ENCODE results near the gene MSTO1. TPM values are rescaled to one million over a fixed set of nuclear protein-coding genes. Genes with fewer than 3 reads are reported as not detected.
"Not testable (repeated sequence)": the region's sequence is repeated elsewhere in the genome, so short reads cannot be mapped to it uniquely, and the experiment has no call there.

Gene MSTO1
- total and polyA plus RNA-seq, 2 donors, result 12.8 to 26.0 TPM

GRCh38 chr1:155651861-155652661 is 42.0 kb downstream of the MSTO1 start:
- no peak for DNase-seq (ENCODE audit: low read depth in 6 of 9, low spot score in 9 of 9)
- Histone ChIP-seq H3K27me3 (ENCODE audit: control insufficient read depth in 2 of 2, insufficient read depth in 1 of 2, low read length in 1 of 2) (no peaks in the 10 kb centered on the region), H3K9me3 (ENCODE audit: control insufficient read depth in 2 of 2, insufficient read depth in 1 of 2, low read length in 1 of 2) (no peaks in the 10 kb centered on the region), H3K36me3 (ENCODE audit: control insufficient read depth in 2 of 2, insufficient read depth in 2 of 2, low read length in 1 of 2) (no peaks in the 10 kb centered on the region), H3K4me1 (ENCODE audit: control insufficient read depth in 2 of 2, insufficient read depth in 2 of 2, low read length in 2 of 2) (no peaks in the 10 kb centered on the region), H3K27ac (ENCODE audit: low read depth in 1 of 2, low read length in 1 of 2) (no peak overlapping the region), H3K4me3 (ENCODE audit: low read length in 2 of 2) (no peak overlapping the region)
- 71% methylated on average over 3 of the region's 3 CpGs for WGBS

- WGBS, result 92% methylated on average over 3 of the region's 3 CpGs
- Histone ChIP-seq H3K4me3 (ENCODE audit: low read length in 2 of 2) (no peak overlapping the region), H3K27ac (ENCODE audit: low read depth in 1 of 2, low read length in 1 of 2) (no peak overlapping the region), H3K9me3 (ENCODE audit: control insufficient read depth in 2 of 2, insufficient read depth in 1 of 2, low read length in 1 of 2) (no peaks in the 10 kb centered on the region), H3K36me3 (ENCODE audit: control insufficient read depth in 2 of 2, insufficient read depth in 2 of 2, low read length in 1 of 2) (peaks cover 4 to 5% of the 10 kb centered on the region in 2 donors), H3K4me1 (ENCODE audit: control insufficient read depth in 2 of 2, insufficient read depth in 2 of 2, low read length in 2 of 2) (no peaks in the 10 kb centered on the region), H3K27me3 (ENCODE audit: control insufficient read depth in 2 of 2, insufficient read depth in 1 of 2, low read length in 1 of 2) (no peaks in the 10 kb centered on the region)
- no peak for DNase-seq (ENCODE audit: low read depth in 6 of 9, low spot score in 9 of 9)
Observed at GRCh38 chr1:155652951-155653350, 42.9 kb downstream of the MSTO1 start.

DNA sequence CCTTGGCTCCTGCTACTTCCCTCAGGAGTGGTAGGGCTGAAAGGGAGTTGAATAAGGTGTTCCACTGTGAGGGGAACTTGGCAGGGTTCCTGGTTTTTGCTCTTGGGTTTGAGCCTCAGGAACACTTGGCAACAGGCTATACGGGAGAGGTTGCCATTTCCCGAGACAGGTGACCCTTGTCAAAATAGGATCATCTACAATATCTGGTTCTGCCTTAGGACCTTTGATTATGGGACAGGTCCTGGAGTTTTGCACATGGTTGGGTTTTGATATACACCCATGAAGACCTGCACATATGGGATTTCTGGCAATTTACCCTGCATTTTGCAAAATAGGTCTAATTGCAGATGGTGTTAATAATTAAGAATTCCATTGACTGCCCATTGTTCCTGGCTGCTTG is 47.4 kb downstream of the MSTO1 start:
- WGBS, result 95% methylated on average over 2 of the region's 2 CpGs
- Histone ChIP-seq H3K4me3 (ENCODE audit: low read length in 2 of 2) (no peak overlapping the region), H3K4me1 (ENCODE audit: control insufficient read depth in 2 of 2, insufficient read depth in 2 of 2, low read length in 2 of 2) (no peaks in the 10 kb centered on the region), H3K27ac (ENCODE audit: low read depth in 1 of 2, low read length in 1 of 2) (no peak overlapping the region), H3K27me3 (ENCODE audit: control insufficient read depth in 2 of 2, insufficient read depth in 1 of 2, low read length in 1 of 2) (no peaks in the 10 kb centered on the region), H3K36me3 (ENCODE audit: control insufficient read depth in 2 of 2, insufficient read depth in 2 of 2, low read length in 1 of 2) (peaks cover 36 to 41% of the 10 kb centered on the region in 2 donors), H3K9me3 (ENCODE audit: control insufficient read depth in 2 of 2, insufficient read depth in 1 of 2, low read length in 1 of 2) (no peaks in the 10 kb centered on the region)
- no peak for DNase-seq (ENCODE audit: low read depth in 6 of 9, low spot score in 9 of 9)

DNA sequence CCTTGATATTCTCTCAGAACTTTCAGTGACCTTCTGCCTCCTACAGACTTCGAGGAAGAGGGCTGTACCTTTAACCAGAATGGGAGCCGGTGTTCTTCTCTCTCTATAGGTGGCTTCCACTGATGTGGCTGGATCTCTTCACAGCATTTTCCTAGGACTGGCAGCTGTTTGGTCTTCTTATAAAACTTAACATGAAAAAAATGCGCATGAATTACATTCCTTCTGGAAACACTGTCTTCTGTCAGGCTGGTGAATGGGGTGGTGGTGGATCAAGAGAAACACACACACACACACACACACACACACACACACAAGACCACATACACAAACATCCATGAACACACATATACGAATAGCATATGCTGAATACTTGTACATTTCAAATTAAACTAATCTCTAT is 51.2 kb downstream of the MSTO1 start:
- H3K36me3 ChIP-seq (ENCODE audit: control insufficient read depth in 2 of 2, insufficient read depth in 2 of 2, low read length in 1 of 2), result peaks cover 69 to 70% of the 10 kb centered on the region in 2 donors
- not testable (repeated sequence) for H3K4me1 ChIP-seq (ENCODE audit: control insufficient read depth in 2 of 2, insufficient read depth in 2 of 2, low read length in 2 of 2); H3K27me3 ChIP-seq (ENCODE audit: control insufficient read depth in 2 of 2, insufficient read depth in 1 of 2, low read length in 1 of 2); DNase-seq (ENCODE audit: low read depth in 6 of 9, low spot score in 9 of 9); H3K27ac ChIP-seq (ENCODE audit: low read depth in 1 of 2, low read length in 1 of 2); H3K4me3 ChIP-seq (ENCODE audit: low read length in 2 of 2); H3K9me3 ChIP-seq (ENCODE audit: control insufficient read depth in 2 of 2, insufficient read depth in 1 of 2, low read length in 1 of 2)
- 96% methylated on average over 3 of the region's 4 CpGs for WGBS

Other genes with a start within 250 kb of the MSTO1 start
- 20.7 TPM for gene ASH1L, start 47.4 kb upstream of the MSTO1 start, total RNA-seq
- gene ASH1L, start 47.4 kb upstream of the MSTO1 start, polyA plus RNA-seq, result 6.3 TPM
- gene YY1AP1, start 78.6 kb downstream of the MSTO1 start, total RNA-seq, result 109 TPM
- 46.0 TPM for gene YY1AP1, start 78.6 kb downstream of the MSTO1 start, polyA plus RNA-seq
- gene DAP3, start 78.9 kb downstream of the MSTO1 start, total RNA-seq, result 63.7 TPM
- gene DAP3, start 78.9 kb downstream of the MSTO1 start, polyA plus RNA-seq, result 156 TPM
- 31.6 TPM for gene GON4L, start 247.0 kb downstream of the MSTO1 start, total RNA-seq
- gene GON4L, start 247.0 kb downstream of the MSTO1 start, polyA plus RNA-seq, result 33.0 TPM
- 3.6 TPM for gene SYT11, start 249.3 kb downstream of the MSTO1 start, total RNA-seq
- 3.3 TPM for gene SYT11, start 249.3 kb downstream of the MSTO1 start, polyA plus RNA-seq

Data from thymus (tissue), 11 donors.